ENCODE results near the gene AKAP13. TPM values are rescaled to one million over a fixed set of nuclear protein-coding genes. Genes with fewer than 3 reads are reported as not detected.

The AKAP13 gene
- polyA plus RNA-seq, 2 of the 4 experiments (the other 2 are of a cell fraction): 20.4 to 28.8 TPM

GRCh38 chr15:85388566-85389305 lies 8.3 kb downstream of the AKAP13 start:
- ATAC-seq: no peak
- ChIA-PET POLR2A (interaction anchor here (1.3 kb wide), 1 partner anchor 8 kb away, joined by 6 read pairs; the partner anchor contains the start of gene AKAP13), CTCF (interaction anchor here (0.6 to 3.4 kb wide), 7 partner anchors 11 to 116 kb away, joined by 3 to 14 read pairs (median 5); no protein-coding TSS in a partner anchor)
- peak overlapping the region; percentile 2; the same call in 1 of the 3 replicates for H3K4me2 ChIP-seq
- H3K9me3 ChIP-seq: no peaks in the 10 kb centered on the region
- peak; percentile 72 for FAIRE-seq
- no peak for DNase-seq (ENCODE audit: low read depth in 1 of 2, low spot score in 1 of 2)
- H3K4me1 ChIP-seq: peaks cover 40% of the 10 kb centered on the region
- WGBS (ENCODE audit: missing lambda C conversion rate): 81% methylated on average over 5 of the region's 5 CpGs
- no peak overlapping the region for H3K27ac ChIP-seq
- H3K4me3 ChIP-seq: no peak overlapping the region
- TF ChIP-seq TFCP2L1 (CRISPR knock-in tag; IDR thresholded peaks at IDR 0.05): no peak
- no peak for TF ChIP-seq MAFK (IDR thresholded peaks at IDR 0.05; ENCODE audit: partially characterized antibody)
- no peak for TF ChIP-seq HDAC2 (IDR thresholded peaks at IDR 0.05)
- no peak for TF ChIP-seq RCOR1 (IDR thresholded peaks at IDR 0.05; ENCODE audit: low read depth, low read length)
- no peak for TF ChIP-seq ZNF302 (CRISPR knock-in tag; IDR thresholded peaks at IDR 0.05)
- TF ChIP-seq CHD2 (IDR thresholded peaks at IDR 0.05; ENCODE audit: low read length, partially characterized antibody): no peak
- TF ChIP-seq FOSL2 (IDR thresholded peaks at IDR 0.05): no peak
- TF ChIP-seq FOSL2 (CRISPR knock-in tag; IDR thresholded peaks at IDR 0.05): no peak
- no peak for TF ChIP-seq RARB (CRISPR knock-in tag; IDR thresholded peaks at IDR 0.05)
- TF ChIP-seq EHF (CRISPR knock-in tag; IDR thresholded peaks at IDR 0.05): no peak
- no peak for TF ChIP-seq BHLHE40 (IDR thresholded peaks at IDR 0.05; ENCODE audit: low read depth, low read length)
- no peak for TF ChIP-seq FOXS1 (CRISPR knock-in tag; IDR thresholded peaks at IDR 0.05)
- TF ChIP-seq PBX3 (IDR thresholded peaks at IDR 0.05): no peak

GRCh38 chr15:85389306-85389650 lies 8.9 kb downstream of the AKAP13 start:
- no peak overlapping the region; the same call in 2 of the 3 replicates for H3K4me2 ChIP-seq
- ATAC-seq (no peak), DNase-seq (ENCODE audit: low read depth in 1 of 2, low spot score in 1 of 2) (no peak), FAIRE-seq (peak; percentile 28)
- ChIA-PET CTCF (interaction anchor here (0.6 to 3.4 kb wide), 6 partner anchors 11 to 115 kb away, joined by 3 to 14 read pairs (median 8); no protein-coding TSS in a partner anchor), POLR2A (interaction anchor here (1.3 kb wide), 1 partner anchor 9 kb away, joined by 6 read pairs; the partner anchor contains the start of gene AKAP13)
- WGBS (ENCODE audit: missing lambda C conversion rate): 88% methylated on average over 2 of the region's 2 CpGs
- no peak overlapping the region for H3K27ac ChIP-seq
- no peaks in the 10 kb centered on the region for H3K9me3 ChIP-seq
- no peak overlapping the region for H3K4me3 ChIP-seq
- H3K4me1 ChIP-seq: peaks cover 43% of the 10 kb centered on the region
- TF ChIP-seq BCL3 (IDR thresholded peaks at IDR 0.05) (no peak), FOSL2 (IDR thresholded peaks at IDR 0.05) (no peak), FOSL2 (CRISPR knock-in tag; IDR thresholded peaks at IDR 0.05) (no peak), RNF2 (IDR thresholded peaks at IDR 0.05; ENCODE audit: borderline replicate concordance, low read depth) (no peak), HOXB5 (CRISPR knock-in tag; IDR thresholded peaks at IDR 0.05) (no peak), ZC3H11A (IDR thresholded peaks at IDR 0.05) (no peak), ELK1 (IDR thresholded peaks at IDR 0.05; ENCODE audit: low read depth, low read length) (no peak), POLR2AphosphoS2 (conservative IDR thresholded peaks at IDR 0.05; ENCODE audit: low read length) (no peak), HDAC2 (IDR thresholded peaks at IDR 0.05) (no peak), KDM1A (IDR thresholded peaks at IDR 0.05; ENCODE audit: low read depth) (no peak), EHMT2 (IDR thresholded peaks at IDR 0.05; ENCODE audit: low read depth) (no peak), MAZ (IDR thresholded peaks at IDR 0.05; ENCODE audit: borderline replicate concordance, low read depth, low read length) (no peak)
